K562 (cell line): Measurements from ENCODE around the gene HMCN2. TPM values are rescaled to one million over a fixed set of nuclear protein-coding genes. Genes with fewer than 3 reads are reported as not detected.

Source experiments
- ATAC-seq: fragments of 200-7000 bp; cut with Tn5 transposase; 3 replicates; pipeline ENCODE4 v1.9.1; 2020; ENCODE audit warnings: moderate library complexity
- BruUV-seq: library from RNA; stranded (reverse); fragments of 400-500 nt; replicated peaks from 2 replicates; lab custom pipeline; 2021; lab: Mats Ljungman, UMichigan
- CTCF ChIA-PET: fragments of 300-600 bp; formaldehyde crosslinking; extraction: SDS; loops from one replicate; lab custom pipeline; 2021; ENCODE audit warnings: low intra/inter-chr PET ratio; lab: Yijun Ruan, JAX
- POLR2A ChIA-PET: fragments of 300-600, 350-650 bp; sonication (Branson Sonifier 250); formaldehyde crosslinking; extraction: SDS; loops from one replicate; lab custom pipeline; 2021; ENCODE audit warnings: antibody characterized with exemption, inconsistent platforms; lab: Yijun Ruan, JAX
- DNase-seq, 4 experiments: peaks; one replicate each; pipeline versions ENCODE4 v3.0.0 to v3.0.0-alpha.2; 2011 to 2018; ENCODE audit warnings: low spot score in 3 of 4, mixed read lengths in 3 of 4; ENCODE audit errors: extremely low read depth in 1 of 4
- FAIRE-seq: peaks from 2 replicates; lab custom pipeline; 2011; peaks lifted over from hg19 to GRCh38; lab: Jason Lieb, UNC
- H2AFZ ChIP-seq: 2 replicates; pipeline ENCODE4 v1.6.0; 2011; ENCODE audit warnings: low read depth, low read length, control low read depth, inconsistent platforms
- H3K27ac ChIP-seq: fragments of 200-600 bp; 3 replicates; pipeline ENCODE4 v1.8.0; 2011; ENCODE audit warnings: low read depth, mild to moderate bottlenecking, control low read depth, inconsistent platforms, low read length, moderate library complexity, mixed read lengths; ENCODE audit errors: extremely low read depth
- H3K27me3 ChIP-seq, 2 experiments: fragments of 300-600 bp in 1 of 2; 2 replicates in 1 of 2; 3 replicates in 1 of 2; pipeline versions ENCODE4 v1.6.0 to v1.8.0; 2011; ENCODE audit warnings: inconsistent platforms in 2 of 2, low read length in 2 of 2, mild to moderate bottlenecking in 1 of 2, mixed read lengths in 1 of 2, moderate library complexity in 1 of 2; ENCODE audit not compliant: control insufficient read depth in 2 of 2, insufficient read depth in 2 of 2
- H3K36me3 ChIP-seq: fragments of 300-600 bp; 3 replicates; pipeline ENCODE4 v1.8.0; 2011; ENCODE audit warnings: mild to moderate bottlenecking, low read length, inconsistent platforms; ENCODE audit not compliant: control insufficient read depth, insufficient read depth
- H3K4me1 ChIP-seq, 2 experiments: fragments of 200-600 bp in 1 of 2; replicated peaks in 1 of 2; 2 replicates in 1 of 2; 3 replicates in 1 of 2; pipeline versions ENCODE4 v1.5.1 to v1.8.0; 2011; ENCODE audit warnings: inconsistent platforms in 2 of 2, low read length in 2 of 2, mild to moderate bottlenecking in 1 of 2, mixed read lengths in 1 of 2, moderate library complexity in 1 of 2; ENCODE audit not compliant: control insufficient read depth in 2 of 2, insufficient read depth in 2 of 2
- H3K4me2 ChIP-seq: 2 replicates; pipeline ENCODE4 v1.6.1; 2011; ENCODE audit warnings: low read length, control low read depth, inconsistent platforms, mixed read lengths; ENCODE audit not compliant: insufficient read depth
- H3K4me3 ChIP-seq: fragments of 200-600 bp; sonication (generic), shearing (Covaris generic); 2 replicates; pipeline ENCODE4 v1.5.1; 2016; ENCODE audit warnings: control low read depth, inconsistent platforms
- H3K79me2 ChIP-seq: fragments of 200-600 bp; 3 replicates; pipeline ENCODE4 v1.8.0; 2011; ENCODE audit warnings: low read length, inconsistent platforms; ENCODE audit not compliant: control insufficient read depth, insufficient read depth
- H3K9ac ChIP-seq, 2 experiments: 2 replicates each; pipeline versions ENCODE4 v1.6.0 to v1.6.1; 2011; ENCODE audit warnings: low read depth in 2 of 2, low read length in 2 of 2, control low read depth in 1 of 2, inconsistent platforms in 1 of 2, mild to moderate bottlenecking in 1 of 2, mixed read lengths in 1 of 2; ENCODE audit not compliant: insufficient read depth in 1 of 2
- H3K9me1 ChIP-seq: one replicate; pipeline ENCODE4 v1.6.0; 2011; ENCODE audit warnings: inconsistent platforms, mild to moderate bottlenecking, low read length, moderate library complexity; ENCODE audit not compliant: control insufficient read depth, insufficient read depth
- H3K9me3 ChIP-seq: replicated peaks from 2 replicates; pipeline ENCODE4 v1.5.1; 2011; ENCODE audit warnings: low read depth, low read length, inconsistent platforms; ENCODE audit not compliant: control insufficient read depth, insufficient read depth
- H4K20me1 ChIP-seq: replicated peaks from 2 replicates; pipeline ENCODE4 v1.6.1; 2011; ENCODE audit warnings: low read length, inconsistent platforms, mixed read lengths; ENCODE audit not compliant: control insufficient read depth, insufficient read depth
- ATF7 ChIP-seq: fragments of 450-650 bp; IDR thresholded peaks from 2 replicates; pipeline ENCODE4 v1.7.1; 2014; ENCODE audit warnings: mild to moderate bottlenecking, moderate library complexity
- JUND ChIP-seq, 2 experiments: IDR thresholded peaks; 2 replicates in 1 of 2; 3 replicates in 1 of 2; pipeline ENCODE4 v1.6.1; 2011; ENCODE audit warnings: borderline replicate concordance in 2 of 2, low read depth in 2 of 2, low read length in 2 of 2, improper control_type of control experiment in 1 of 2, missing biosample characterization in 1 of 2, missing genetic modification characterization in 1 of 2, missing genetic modification reagents in 1 of 2
- KDM1A ChIP-seq, 2 experiments: fragments of 450-650 bp; IDR thresholded peaks; 2 replicates each; pipeline ENCODE4 v1.6.1; 2016; ENCODE audit warnings: mild to moderate bottlenecking in 2 of 2
- ZC3H8 ChIP-seq: fragments of 450-650 bp; IDR thresholded peaks from 2 replicates; pipeline ENCODE4 v1.6.1; 2017
- ZNF561 ChIP-seq: fragments of 450-650 bp; formaldehyde crosslinking; conservative IDR thresholded peaks from 2 replicates; pipeline ENCODE4 v1.4.0; 2020; ENCODE audit warnings: mild to moderate bottlenecking, moderate library complexity
- WGBS: fragments of 100-300 bp; shearing (Covaris generic); methylation state at CpG from one replicate; pipeline ENCODE4 v1.1.6; 2016; ENCODE audit warnings: low coverage, mixed read lengths; ENCODE audit not compliant: insufficient coverage; ENCODE audit errors: missing lambda C conversion rate; 5-methylcytosine and 5-hydroxymethylcytosine counted together
- in situ Hi-C: fragments of 300-500 bp; cut with MboI; formaldehyde crosslinking; loops from 4 replicates; pipeline ENCODE4 v1.15.0; 2018; ENCODE audit warnings: inconsistent platforms, mixed read lengths
- intact Hi-C: fragments of 100-400 bp; cut with micrococcal nuclease; formaldehyde crosslinking; loops from 2 replicates; pipeline ENCODE4 v1.14.2; 2022
- polyA plus RNA-seq, 8 experiments: library from polyadenylated mRNA; depleted of rRNA in 4 of 8; stranded (reverse) in 5 of 8; unstranded in 3 of 8; fragments of >200 nt; fragmentation: Nextera tagmentation in 2 of 8; fragmentation: Illumina TruSeq in 1 of 8; extraction: Ambion mirVana in 2 of 8; extraction: Trizol in 1 of 8; gene quantifications; 2 replicates each; pipeline versions ENCODE4 v1.2.1 to v1.2.3, GENCODE V29; 2011 to 2014; ENCODE audit warnings: inconsistent platforms in 1 of 8, missing spikeins in 1 of 8
- total RNA-seq, 7 experiments: library from RNA; depleted of rRNA in 6 of 7; stranded (reverse); fragments of >200 nt in 6 of 7; fragmentation: Illumina TruSeq in 2 of 7; extraction: Trizol in 2 of 7; gene quantifications; 2 replicates each; pipeline versions ENCODE4 v1.2.1 to v1.2.3, GENCODE V29; 2011 to 2021; ENCODE audit warnings: low replicate concordance in 1 of 7
- TF ChIP-seq, protein P1 (sequence below), 2 experiments: fragments of 450-650 bp in 1 of 2; sonication (generic) in 1 of 2; formaldehyde crosslinking in 1 of 2; IDR thresholded peaks; 2 replicates each; pipeline versions ENCODE4 v1.7.1 to v1.9.0; 2016 to 2022; ENCODE audit warnings: inconsistent platforms in 1 of 2, mild to moderate bottlenecking in 1 of 2, missing genetic modification reagents in 1 of 2
- TF ChIP-seq, protein P2 (sequence below), 2 experiments: fragments of 450-650 bp in 1 of 2; sonication (generic) in 1 of 2; formaldehyde crosslinking in 1 of 2; IDR thresholded peaks in 1 of 2; conservative IDR thresholded peaks in 1 of 2; 2 replicates each; pipeline versions ENCODE4 v1.6.1 to v1.8.1; 2016 to 2023; ENCODE audit warnings: mild to moderate bottlenecking in 2 of 2, moderate library complexity in 2 of 2, inconsistent platforms in 1 of 2, missing genetic modification reagents in 1 of 2

The HMCN2 gene
- total and polyA plus RNA-seq, 9 of the 15 experiments (the other 6 are each of a cell fraction or from before 2014, with no cell fraction given) = 0.01 TPM; not detected in 8

DNA sequence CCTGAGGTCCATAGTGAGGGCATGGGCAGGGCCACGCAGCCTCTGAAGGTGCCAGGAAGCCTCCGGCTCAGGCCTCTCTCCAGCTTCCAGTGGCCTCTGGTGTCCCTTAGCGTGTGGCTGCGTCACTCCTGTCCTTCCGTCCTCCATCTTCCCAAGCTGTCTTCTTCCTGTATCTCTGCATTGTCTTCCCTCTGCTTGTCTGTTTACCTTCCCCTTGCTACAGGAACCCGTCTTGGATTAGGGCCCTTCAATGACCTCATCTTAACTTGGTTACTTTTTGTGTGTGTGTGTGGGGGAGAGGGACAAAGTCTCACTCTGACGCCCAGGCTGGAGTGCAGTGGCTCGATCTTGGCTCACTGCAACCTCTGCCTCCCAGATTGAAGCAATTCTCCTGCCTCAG is 193.6 kb downstream of the HMCN2 start:
- no peaks in the 10 kb centered on the region for H3K36me3 ChIP-seq
- ChIA-PET POLR2A (interaction anchor here (0.6 to 1.7 kb wide), 3 partner anchors 9 to 11 kb away, joined by 3 to 8 read pairs (median 3); no protein-coding TSS in a partner anchor), CTCF (interaction anchor here (1.0 kb wide), 1 partner anchor 405 kb away, joined by 3 read pairs; no protein-coding TSS in a partner anchor)
- H3K79me2 ChIP-seq = no peaks in the 10 kb centered on the region
- no peak overlapping the region for H3K9ac ChIP-seq
- intact Hi-C loops = no loop called here
- H4K20me1 ChIP-seq = peaks cover 13% of the 10 kb centered on the region
- WGBS = 23% methylated on average over 8 of the region's 8 CpGs
- peak overlapping the region; percentile 65 for H2AFZ ChIP-seq
- H3K9me3 ChIP-seq = no peaks in the 10 kb centered on the region
- ATAC-seq = no peak
- no peak overlapping the region for H3K4me3 ChIP-seq
- DNase-seq = no peak
- no peak overlapping the region for H3K27ac ChIP-seq
- peaks cover 5 to 33% of the 10 kb centered on the region in 2 experiments; a peak in 3 of 5 replicates for H3K27me3 ChIP-seq
- in situ Hi-C loops = loop anchor here (10.0 kb wide), 1 partner anchor 406 kb away; no protein-coding TSS in a partner anchor
- no peaks in the 10 kb centered on the region for H3K9me1 ChIP-seq
- H3K4me1 ChIP-seq = peaks cover 0 to 16% of the 10 kb centered on the region in 2 experiments; a peak in 1 of 5 replicates
- FAIRE-seq = no peak
- BruUV-seq = no TSS peak
- no peak overlapping the region for H3K4me2 ChIP-seq
- TF ChIP-seq ZNF561 (no peak), KDM1A (IDR thresholded peaks at IDR 0.05) (no peak), ATF7 (peak; percentile 53; the same call in 1 of the 2 replicates), ZC3H8 (no peak), JUND (IDR thresholded peaks at IDR 0.05; ENCODE audit: borderline replicate concordance, low read depth, low read length) (no peak), JUND (tag; IDR thresholded peaks at IDR 0.05; ENCODE audit: borderline replicate concordance, low read depth, low read length) (0 out of 3 replicates have a peak, but pooled peaks have one; percentile 16)
- TF ChIP-seq, protein P1, sequence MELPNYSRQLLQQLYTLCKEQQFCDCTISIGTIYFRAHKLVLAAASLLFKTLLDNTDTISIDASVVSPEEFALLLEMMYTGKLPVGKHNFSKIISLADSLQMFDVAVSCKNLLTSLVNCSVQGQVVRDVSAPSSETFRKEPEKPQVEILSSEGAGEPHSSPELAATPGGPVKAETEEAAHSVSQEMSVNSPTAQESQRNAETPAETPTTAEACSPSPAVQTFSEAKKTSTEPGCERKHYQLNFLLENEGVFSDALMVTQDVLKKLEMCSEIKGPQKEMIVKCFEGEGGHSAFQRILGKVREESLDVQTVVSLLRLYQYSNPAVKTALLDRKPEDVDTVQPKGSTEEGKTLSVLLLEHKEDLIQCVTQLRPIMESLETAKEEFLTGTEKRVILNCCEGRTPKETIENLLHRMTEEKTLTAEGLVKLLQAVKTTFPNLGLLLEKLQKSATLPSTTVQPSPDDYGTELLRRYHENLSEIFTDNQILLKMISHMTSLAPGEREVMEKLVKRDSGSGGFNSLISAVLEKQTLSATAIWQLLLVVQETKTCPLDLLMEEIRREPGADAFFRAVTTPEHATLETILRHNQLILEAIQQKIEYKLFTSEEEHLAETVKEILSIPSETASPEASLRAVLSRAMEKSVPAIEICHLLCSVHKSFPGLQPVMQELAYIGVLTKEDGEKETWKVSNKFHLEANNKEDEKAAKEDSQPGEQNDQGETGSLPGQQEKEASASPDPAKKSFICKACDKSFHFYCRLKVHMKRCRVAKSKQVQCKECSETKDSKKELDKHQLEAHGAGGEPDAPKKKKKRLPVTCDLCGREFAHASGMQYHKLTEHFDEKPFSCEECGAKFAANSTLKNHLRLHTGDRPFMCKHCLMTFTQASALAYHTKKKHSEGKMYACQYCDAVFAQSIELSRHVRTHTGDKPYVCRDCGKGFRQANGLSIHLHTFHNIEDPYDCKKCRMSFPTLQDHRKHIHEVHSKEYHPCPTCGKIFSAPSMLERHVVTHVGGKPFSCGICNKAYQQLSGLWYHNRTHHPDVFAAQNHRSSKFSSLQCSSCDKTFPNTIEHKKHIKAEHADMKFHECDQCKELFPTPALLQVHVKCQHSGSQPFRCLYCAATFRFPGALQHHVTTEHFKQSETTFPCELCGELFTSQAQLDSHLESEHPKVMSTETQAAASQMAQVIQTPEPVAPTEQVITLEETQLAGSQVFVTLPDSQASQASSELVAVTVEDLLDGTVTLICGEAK (IDR thresholded peaks at IDR 0.05) = peak; percentile 62; the same call in 1 of the 2 replicates
- TF ChIP-seq, protein P1 (CRISPR knock-in tag; IDR thresholded peaks at IDR 0.05) = no peak
- TF ChIP-seq, protein P2, sequence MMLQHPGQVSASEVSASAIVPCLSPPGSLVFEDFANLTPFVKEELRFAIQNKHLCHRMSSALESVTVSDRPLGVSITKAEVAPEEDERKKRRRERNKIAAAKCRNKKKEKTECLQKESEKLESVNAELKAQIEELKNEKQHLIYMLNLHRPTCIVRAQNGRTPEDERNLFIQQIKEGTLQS (IDR thresholded peaks at IDR 0.05) = peak; percentile 37; the same call in 1 of the 2 replicates
- TF ChIP-seq, protein P2 (CRISPR knock-in tag; conservative IDR thresholded peaks at IDR 0.05) = no peak
